Endothelial cell of umbilical vein (primary cell): Measurements from ENCODE around the gene CPEB1. TPM values are rescaled to one million over a fixed set of nuclear protein-coding genes. Genes with fewer than 3 reads are reported as not detected.

Experiments used
- BruUV-seq: library from RNA; stranded (reverse); fragments of 400-500 nt; replicated peaks from 2 replicates; lab custom pipeline; 2021; lab: Mats Ljungman, UMichigan
- CTCF ChIA-PET: fragments of 300-600, 350-600 bp; sonication (Branson Sonifier 250); formaldehyde crosslinking; loops from one replicate; lab custom pipeline; 2021; ENCODE audit warnings: antibody characterized with exemption, inconsistent platforms; lab: Charles Lee
- POLR2A ChIA-PET: fragments of 300-600, 350-600 bp; sonication (Branson Sonifier 250); formaldehyde crosslinking; loops from one replicate; lab custom pipeline; 2021; ENCODE audit warnings: antibody characterized with exemption, inconsistent platforms; lab: Charles Lee
- DNase-seq: peaks from one replicate; pipeline ENCODE4 v3.0.0-alpha.2; 2011; ENCODE audit warnings: low read depth, low spot score
- FAIRE-seq: peaks from 2 replicates; lab custom pipeline; 2011; peaks lifted over from hg19 to GRCh38; lab: Jason Lieb, UNC
- H2AFZ ChIP-seq: 2 replicates; pipeline ENCODE4 v1.6.0; 2012; ENCODE audit warnings: low read depth, low read length, control low read depth, inconsistent platforms
- H3K27ac ChIP-seq: 2 replicates; pipeline ENCODE4 v1.5.1; 2011; ENCODE audit warnings: low read depth, mild to moderate bottlenecking, control low read depth, low read length, moderate library complexity; ENCODE audit not compliant: insufficient read depth
- H3K27me3 ChIP-seq, 2 experiments: 2 replicates each; pipeline versions ENCODE4 v1.6.0 to v1.6.1; 2011; ENCODE audit warnings: low read length in 2 of 2, mixed read lengths in 1 of 2; ENCODE audit not compliant: control insufficient read depth in 2 of 2, insufficient read depth in 2 of 2
- H3K36me3 ChIP-seq, 2 experiments: 2 replicates in 1 of 2; 3 replicates in 1 of 2; pipeline ENCODE4 v1.5.1; 2011; ENCODE audit warnings: low read length in 2 of 2, mild to moderate bottlenecking in 1 of 2, moderate library complexity in 1 of 2; ENCODE audit not compliant: control insufficient read depth in 2 of 2, insufficient read depth in 2 of 2; ENCODE audit errors: extremely low read depth in 1 of 2
- H3K4me1 ChIP-seq: 3 replicates; pipeline ENCODE4 v1.5.1; 2011; ENCODE audit warnings: mild to moderate bottlenecking, low read length; ENCODE audit not compliant: control insufficient read depth, insufficient read depth; ENCODE audit errors: extremely low read depth
- H3K4me2 ChIP-seq: 2 replicates; pipeline ENCODE4 v1.6.1; 2011; ENCODE audit warnings: low read length, control low read depth, mixed read lengths; ENCODE audit not compliant: insufficient read depth
- H3K4me3 ChIP-seq, 3 experiments: fragments of 200-600 bp in 1 of 3; sonication (generic), shearing (Covaris generic) in 1 of 3; replicated peaks in 1 of 3; 2 replicates each; pipeline ENCODE4 v1.5.1; 2011 to 2016; ENCODE audit warnings: control low read depth in 3 of 3, low read length in 3 of 3, mild to moderate bottlenecking in 2 of 3, inconsistent platforms in 1 of 3, low read depth in 1 of 3, moderate library complexity in 1 of 3; ENCODE audit not compliant: insufficient read depth in 1 of 3
- H3K79me2 ChIP-seq: 2 replicates; pipeline ENCODE4 v1.6.0; 2012; ENCODE audit warnings: low read length, inconsistent platforms; ENCODE audit not compliant: control insufficient read depth, insufficient read depth
- H3K9ac ChIP-seq: replicated peaks from 2 replicates; pipeline ENCODE3; 2011; ENCODE audit warnings: low read length, control low read depth; ENCODE audit not compliant: insufficient read depth; ENCODE audit errors: extremely low read depth
- H3K9me1 ChIP-seq: replicated peaks from 3 replicates; pipeline ENCODE4 v1.6.0; 2011; ENCODE audit warnings: mild to moderate bottlenecking, low read length; ENCODE audit not compliant: control insufficient read depth, insufficient read depth; ENCODE audit errors: extremely low read depth
- H3K9me3 ChIP-seq: replicated peaks from 2 replicates; pipeline ENCODE4 v1.5.1; 2012; ENCODE audit warnings: low read length, inconsistent platforms; ENCODE audit not compliant: control insufficient read depth, insufficient read depth
- H4K20me1 ChIP-seq: replicated peaks from 2 replicates; pipeline ENCODE3; 2011; ENCODE audit warnings: mild to moderate bottlenecking, low read length; ENCODE audit not compliant: control insufficient read depth, insufficient read depth; ENCODE audit errors: extremely low read depth
- CTCF ChIP-seq, 2 donors: IDR thresholded peaks; 1 replicate in 1 of 2; 2 replicates in 1 of 2; pipeline ENCODE4 v1.5.1; 2011; ENCODE audit warnings: low read length in 2 of 2, mild to moderate bottlenecking in 2 of 2, moderate library complexity in 2 of 2, control low read depth in 1 of 2, inconsistent platforms in 1 of 2, low read depth in 1 of 2; ENCODE audit not compliant: insufficient read depth in 1 of 2; ENCODE audit errors: extremely low read depth in 1 of 2
- EZH2 ChIP-seq: IDR thresholded peaks from 2 replicates; pipeline ENCODE4 v1.6.1; 2012; ENCODE audit warnings: borderline replicate concordance, low read depth, mild to moderate bottlenecking, moderate library complexity, low read length, inconsistent platforms; ENCODE audit not compliant: severe bottlenecking
- FOS ChIP-seq: IDR thresholded peaks from 2 replicates; pipeline ENCODE4 v1.6.1; 2011; ENCODE audit warnings: mild to moderate bottlenecking, low read length, moderate library complexity, borderline replicate concordance; ENCODE audit not compliant: insufficient read depth
- GATA2 ChIP-seq: IDR thresholded peaks from 2 replicates; pipeline ENCODE4 v1.7.0; 2011; ENCODE audit warnings: low read depth, mild to moderate bottlenecking, moderate library complexity, mixed read lengths, low read length; ENCODE audit not compliant: insufficient read length, insufficient read depth
- JUN ChIP-seq: IDR thresholded peaks from 2 replicates; pipeline ENCODE4 v1.6.1; 2011; ENCODE audit warnings: borderline replicate concordance, low read depth; ENCODE audit not compliant: insufficient read length, insufficient read depth
- MAX ChIP-seq: IDR thresholded peaks from 2 replicates; pipeline ENCODE4 v1.6.1; 2011; ENCODE audit not compliant: insufficient read depth, insufficient read length
- MYC ChIP-seq: IDR thresholded peaks from one replicate; pipeline ENCODE4 v1.6.1; 2011; ENCODE audit warnings: mild to moderate bottlenecking, low read depth, low read length
- POLR2A ChIP-seq: IDR thresholded peaks from 2 replicates; pipeline ENCODE4 v1.6.1; 2012; ENCODE audit warnings: low read depth, mild to moderate bottlenecking, control low read depth, low read length
- POLR2AphosphoS5 ChIP-seq: IDR thresholded peaks from 2 replicates; pipeline ENCODE4 v1.6.1; 2012; ENCODE audit warnings: low read depth, mild to moderate bottlenecking, control low read depth, low read length, moderate library complexity; ENCODE audit not compliant: insufficient read depth
- dilution Hi-C: fragments of 300-500 bp; cut with MboI; formaldehyde crosslinking; loops from one replicate; pipeline ENCODE4 v1.15.0; 2019; ENCODE audit warnings: low sequenced_read_pairs; ENCODE audit not compliant: extremely low pct_ligation_motif_present
- intact Hi-C: fragments of 100-400 bp; cut with micrococcal nuclease; formaldehyde crosslinking; loops from one replicate; pipeline ENCODE4 v1.10.0; 2022
- polyA plus RNA-seq, 4 experiments: library from polyadenylated mRNA; depleted of rRNA in 3 of 4; stranded (reverse) in 3 of 4; unstranded in 1 of 4; fragments of >200 nt; gene quantifications; 2 replicates each; pipeline versions ENCODE4 v1.2.1 to v1.2.3, GENCODE V29; 2011 to 2012; ENCODE audit warnings: missing spikeins in 1 of 4
- total RNA-seq: library from RNA; stranded (reverse); gene quantifications from 2 replicates; pipeline ENCODE4 v1.2.3, GENCODE V29; 2021

CPEB1 gene
- total and polyA plus RNA-seq, 2 donors (not counting 3 experiments of a cell fraction or from before 2014, with no cell fraction given) = not detected

- H3K4me3 ChIP-seq = no peak overlapping the region
- no peaks in the 10 kb centered on the region for H3K36me3 ChIP-seq
- TF ChIP-seq POLR2A = no peak
- no peak for TF ChIP-seq MYC
- no peak for TF ChIP-seq EZH2
- no peak for TF ChIP-seq GATA2
- no peak for TF ChIP-seq POLR2AphosphoS5
- no peak for TF ChIP-seq MAX
- no peak for TF ChIP-seq CTCF (IDR thresholded peaks at IDR 0.05; ENCODE audit: extremely low read depth in 1 of 2, insufficient read depth in 1 of 2, low read depth in 1 of 2, low read length in 2 of 2)
- TF ChIP-seq FOS = no peak
- no peak for TF ChIP-seq JUN
- intact Hi-C loops = no loop called here
- BruUV-seq = no TSS peak
- no peak for FAIRE-seq
- no peaks in the 10 kb centered on the region for H3K4me1 ChIP-seq
- no peaks in the 10 kb centered on the region for H3K27me3 ChIP-seq
- H3K9me3 ChIP-seq = no peaks in the 10 kb centered on the region
- no peaks in the 10 kb centered on the region for H3K79me2 ChIP-seq
- ChIA-PET CTCF (interaction anchor here (1.3 kb wide), 1 partner anchor 45 kb away, joined by 3 read pairs; the partner anchor contains the start of gene AP3B2), POLR2A (no interaction called here)
- no peak overlapping the region for H3K9ac ChIP-seq
- DNase-seq = no peak
- no peak overlapping the region for H3K27ac ChIP-seq
- dilution Hi-C loops = no loop called here
- no peaks in the 10 kb centered on the region for H4K20me1 ChIP-seq
- H2AFZ ChIP-seq = no peak overlapping the region
- no peak overlapping the region for H3K4me2 ChIP-seq
- H3K9me1 ChIP-seq = no peaks in the 10 kb centered on the region
These were observed 16.9 kb upstream of the CPEB1 start for GRCh38 chr15:82664021-82664420.
